ENCODE measurements around the gene HSF4.

HSF4 gene

GRCh38 chr16:67166598-67167168 is 2.1 kb downstream of the HSF4 start:
- DNase-seq (ENCODE audit: low read depth), result no peak

- DNase-seq (ENCODE audit: low read depth), result no peak
Measured at GRCh38 chr16:67167588-67167987, 3.0 kb downstream of the HSF4 start.

GRCh38 chr16:67169011-67169451 is 4.5 kb downstream of the HSF4 start:
- DNase-seq (ENCODE audit: low read depth), result no peak

GRCh38 chr16:67169642-67170167 is 5.2 kb downstream of the HSF4 start:
- no peak for DNase-seq (ENCODE audit: low read depth)

- no peak for DNase-seq (ENCODE audit: low read depth)
Measured at GRCh38 chr16:67170168-67170948, 5.8 kb downstream of the HSF4 start, which contains the start of gene NOL3. NOL3 (plus strand) TSS chr16:67170538.

- DNase-seq (ENCODE audit: low read depth), result no peak
Measured at GRCh38 chr16:67170949-67171649, 6.6 kb downstream of the HSF4 start.

GRCh38 chr16:67173323-67173722 is 8.8 kb downstream of the HSF4 start:
- no peak for DNase-seq (ENCODE audit: low read depth)

- peak; percentile 47 for DNase-seq (ENCODE audit: low read depth)
Measured at GRCh38 chr16:67173808-67174705, 9.5 kb downstream of the HSF4 start.

GRCh38 chr16:67174706-67175231 is 10.2 kb downstream of the HSF4 start:
- no peak for DNase-seq (ENCODE audit: low read depth)

GRCh38 chr16:67176662-67177061 is 12.1 kb downstream of the HSF4 start:
- DNase-seq (ENCODE audit: low read depth), result no peak

GRCh38 chr16:67177743-67178699 is 13.5 kb downstream of the HSF4 start:
- DNase-seq (ENCODE audit: low read depth), result peak; percentile 44

GRCh38 chr16:67179421-67180080 is 15.0 kb downstream of the HSF4 start:
- no peak for DNase-seq (ENCODE audit: low read depth)

GRCh38 chr16:67180166-67180565 is 15.6 kb downstream of the HSF4 start:
- no peak for DNase-seq (ENCODE audit: low read depth)

- no peak for DNase-seq (ENCODE audit: low read depth)
Measured at GRCh38 chr16:67181346-67181745, 16.8 kb downstream of the HSF4 start.

- DNase-seq (ENCODE audit: low read depth), result no peak
Measured at GRCh38 chr16:67182288-67182687, 17.7 kb downstream of the HSF4 start.

GRCh38 chr16:67183284-67183626 is 18.7 kb downstream of the HSF4 start:
- DNase-seq (ENCODE audit: low read depth), result no peak

- DNase-seq (ENCODE audit: low read depth), result peak; percentile 87
Measured at GRCh38 chr16:67183627-67184452, 19.3 kb downstream of the HSF4 start, which contains the start of gene MATCAP1. MATCAP1 (minus strand) TSS chr16:67183963; CDS start chr16:67180610, 3,353 bp downstream.

- DNase-seq (ENCODE audit: low read depth), result no peak
Measured at GRCh38 chr16:67184453-67184994, 20.0 kb downstream of the HSF4 start.
